Stomach smooth muscle (tissue), 2 donors: ENCODE data around the gene HLF.

Source experiments
- H3K27ac ChIP-seq: one replicate; pipeline ENCODE4 v1.7.0; 2013; ENCODE audit warnings: mild to moderate bottlenecking, low read length, inconsistent platforms
- H3K27me3 ChIP-seq, 2 donors: one replicate each; pipeline ENCODE4 v1.7.0; 2013; ENCODE audit warnings: low read length in 2 of 2; ENCODE audit not compliant: insufficient read depth in 2 of 2, control insufficient read depth in 1 of 2
- H3K36me3 ChIP-seq, 2 donors: one replicate each; pipeline ENCODE4 v1.7.0; 2013; ENCODE audit warnings: low read length in 2 of 2; ENCODE audit not compliant: control insufficient read depth in 2 of 2, insufficient read depth in 2 of 2
- H3K4me1 ChIP-seq: one replicate; pipeline ENCODE4 v1.7.0; 2013; ENCODE audit warnings: low read length; ENCODE audit not compliant: control insufficient read depth, insufficient read depth
- H3K4me3 ChIP-seq, 2 donors: one replicate each; pipeline ENCODE4 v1.7.0; 2013; ENCODE audit warnings: low read length in 2 of 2
- H3K9ac ChIP-seq, 2 donors: one replicate each; pipeline ENCODE4 v1.7.0; 2013; ENCODE audit warnings: low read length in 2 of 2, mild to moderate bottlenecking in 1 of 2
- H3K9me3 ChIP-seq, 2 donors: one replicate each; pipeline ENCODE4 v1.7.0; 2013; ENCODE audit warnings: low read length in 2 of 2; ENCODE audit not compliant: control insufficient read depth in 2 of 2
- donor health status: healthy.
- donor health status: Pancreatic carcinoma.

The HLF gene

DNA sequence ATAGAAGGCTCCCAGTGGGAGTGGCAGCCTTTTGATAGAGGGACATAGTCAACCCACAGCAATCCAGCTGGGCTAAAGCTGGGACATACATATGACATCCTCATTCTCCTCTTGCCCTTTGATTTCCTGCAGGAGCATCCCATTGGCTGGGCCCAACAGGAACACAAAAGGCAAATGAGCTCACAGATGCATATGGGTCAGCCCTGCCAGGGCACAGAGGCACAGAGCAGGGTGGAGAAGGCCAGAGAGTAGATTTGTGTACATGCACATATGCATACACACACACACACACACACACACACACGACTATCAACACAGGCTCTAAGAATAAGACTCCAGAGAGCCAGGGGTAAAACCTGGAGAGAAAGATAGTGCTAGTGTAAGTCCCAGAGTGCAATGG, 98.3 kb downstream of the HLF start:
- no peak overlapping the region for H3K27ac ChIP-seq
- no peaks in the 10 kb centered on the region for H3K36me3 ChIP-seq
- no peak overlapping the region for H3K9ac ChIP-seq
- H3K4me3 ChIP-seq, result no peak overlapping the region
- no peaks in the 10 kb centered on the region for H3K4me1 ChIP-seq
- H3K27me3 ChIP-seq, result no peaks in the 10 kb centered on the region
- peaks cover 0 to 3% of the 10 kb centered on the region in 2 donors for H3K9me3 ChIP-seq

DNA sequence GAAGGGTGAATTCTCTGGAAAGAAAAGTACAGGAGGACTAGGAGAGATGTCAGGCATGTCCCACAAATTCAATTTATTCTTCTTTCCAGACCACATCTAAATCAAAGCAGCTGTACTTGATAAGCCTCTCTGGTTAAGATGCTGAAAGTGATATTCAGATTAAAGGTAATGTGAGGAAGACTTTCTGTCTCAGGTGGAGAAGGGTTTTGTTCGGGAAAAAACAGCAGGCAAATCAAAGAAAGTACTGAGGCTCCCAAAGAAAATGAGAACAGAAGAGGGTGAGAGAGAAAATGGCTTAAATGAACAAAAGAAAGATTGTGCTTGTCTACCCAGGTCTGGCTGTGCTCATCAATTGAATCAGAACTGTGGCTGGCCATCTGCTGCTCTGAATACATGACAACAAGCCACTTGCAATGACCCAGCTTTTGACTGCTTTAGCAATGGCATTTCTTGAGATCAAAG, 101.3 kb downstream of the HLF start:
- no peak overlapping the region for H3K27ac ChIP-seq

DNA sequence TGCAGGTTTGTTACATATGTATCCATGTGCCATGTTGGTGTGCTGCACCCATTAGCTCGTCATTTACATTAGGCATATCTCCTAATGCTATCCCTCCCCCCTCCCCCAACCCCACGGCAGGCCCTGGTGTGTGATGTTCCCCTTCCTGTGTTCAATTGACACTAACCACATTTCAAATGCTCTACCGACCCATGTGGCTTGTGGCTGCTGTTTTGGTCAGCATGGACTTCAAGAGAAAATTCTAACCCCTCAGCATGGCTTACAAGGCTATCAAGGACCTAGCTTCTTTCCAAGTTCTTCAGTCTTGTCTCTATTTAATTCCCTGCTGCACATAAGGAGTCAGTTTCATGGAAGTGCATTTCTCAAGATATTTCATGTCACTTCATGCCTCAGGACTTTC, 103.9 kb downstream of the HLF start:
- no peak overlapping the region for H3K9ac ChIP-seq
- H3K36me3 ChIP-seq, result no peaks in the 10 kb centered on the region
- no peak overlapping the region for H3K4me3 ChIP-seq
- H3K27me3 ChIP-seq, result no peaks in the 10 kb centered on the region
- H3K27ac ChIP-seq, result no peak overlapping the region
- no peaks in the 10 kb centered on the region for H3K9me3 ChIP-seq
- H3K4me1 ChIP-seq, result no peaks in the 10 kb centered on the region

More for the DNA sequence above, 101.3 kb downstream of the HLF start:
- Histone ChIP-seq H3K4me1 (no peaks in the 10 kb centered on the region), H3K36me3 (no peaks in the 10 kb centered on the region), H3K4me3 (no peak overlapping the region), H3K9ac (no peak overlapping the region), H3K9me3 (no peaks in the 10 kb centered on the region), H3K27me3 (no peaks in the 10 kb centered on the region)
